Lung (tissue), 12 donors: Measurements from ENCODE around the gene ASIC2. TPM values are rescaled to one million over a fixed set of nuclear protein-coding genes. Genes with fewer than 3 reads are reported as not detected.

Experiments used
- ATAC-seq: fragments of 200-7000 bp; cut with Tn5 transposase; one replicate; pipeline ENCODE4 v1.9.1; 2020; ENCODE audit warnings: moderate number of reproducible peaks; ENCODE audit not compliant: insufficient read depth, low FRiP score
- DNase-seq, 3 donors: peaks; one replicate each; pipeline ENCODE4 v3.0.0-alpha.2; 2013 to 2017
- H3K27ac ChIP-seq, 2 donors: one replicate each; pipeline ENCODE4 v1.5.1; 2013; ENCODE audit warnings: mild to moderate bottlenecking in 2 of 2, moderate library complexity in 2 of 2, control low read depth in 1 of 2, inconsistent platforms in 1 of 2, low read depth in 1 of 2, low read length in 1 of 2
- H3K27me3 ChIP-seq, 3 donors: one replicate each; pipeline ENCODE4 v1.5.1; 2013; ENCODE audit warnings: low read length in 2 of 3; ENCODE audit not compliant: control insufficient read depth in 3 of 3, insufficient read depth in 3 of 3
- H3K36me3 ChIP-seq, 4 donors: one replicate each; pipeline ENCODE4 v1.5.1; 2013; ENCODE audit warnings: low read length in 4 of 4, mild to moderate bottlenecking in 1 of 4, moderate library complexity in 1 of 4; ENCODE audit not compliant: control insufficient read depth in 4 of 4, insufficient read depth in 4 of 4
- H3K4me1 ChIP-seq, 5 donors: one replicate each; pipeline ENCODE4 v1.5.1; 2013; ENCODE audit warnings: low read length in 5 of 5, mild to moderate bottlenecking in 2 of 5, moderate library complexity in 1 of 5; ENCODE audit not compliant: control insufficient read depth in 5 of 5, insufficient read depth in 5 of 5
- H3K4me3 ChIP-seq: one replicate; pipeline ENCODE4 v1.5.1; 2013; ENCODE audit warnings: mild to moderate bottlenecking, control low read depth, moderate library complexity
- H3K9ac ChIP-seq, 2 donors: one replicate each; pipeline ENCODE4 v1.5.1; 2013; ENCODE audit warnings: low read length in 2 of 2, control low read depth in 1 of 2; ENCODE audit not compliant: insufficient read depth in 1 of 2
- H3K9me3 ChIP-seq, 4 donors: one replicate each; pipeline ENCODE4 v1.5.1; 2013; ENCODE audit warnings: low read length in 3 of 4, mild to moderate bottlenecking in 1 of 4, moderate library complexity in 1 of 4; ENCODE audit not compliant: control insufficient read depth in 4 of 4, insufficient read depth in 3 of 4
- CTCF ChIP-seq: IDR thresholded peaks from 2 replicates; pipeline ENCODE4 v1.5.1; 2012; ENCODE audit warnings: mild to moderate bottlenecking; ENCODE audit errors: control extremely low read depth, extremely low read depth
- WGBS, 2 donors: extraction: QIAGEN DNeasy Blood & Tissue Kit; methylation state at CpG; one replicate each; pipeline ENCODE4 v1.1.7; 2013; 5-methylcytosine and 5-hydroxymethylcytosine counted together
- polyA plus RNA-seq, 2 donors: library from polyadenylated mRNA; stranded (reverse); fragments of 200-250 nt; gene quantifications; one replicate each; pipeline ENCODE4 v1.2.1, GENCODE V29; 2013
- total RNA-seq, 2 donors: library from RNA; depleted of rRNA in 1 of 2; stranded (reverse); fragments of >200 nt in 1 of 2; gene quantifications; one replicate each; pipeline ENCODE4 v1.2.1, GENCODE V29; 2014 to 2021
- donor health status: control.
- donor health status: control.
- donor health status: Bipolar disorder and iron deficiency.
- donor health status: healthy.
- donor health status: DM: yes; HTN: yes; CAD: no.

Gene ASIC2
- total and polyA plus RNA-seq, 4 donors = 0.03 to 0.28 (median 0.14) TPM; not detected in 1

DNA sequence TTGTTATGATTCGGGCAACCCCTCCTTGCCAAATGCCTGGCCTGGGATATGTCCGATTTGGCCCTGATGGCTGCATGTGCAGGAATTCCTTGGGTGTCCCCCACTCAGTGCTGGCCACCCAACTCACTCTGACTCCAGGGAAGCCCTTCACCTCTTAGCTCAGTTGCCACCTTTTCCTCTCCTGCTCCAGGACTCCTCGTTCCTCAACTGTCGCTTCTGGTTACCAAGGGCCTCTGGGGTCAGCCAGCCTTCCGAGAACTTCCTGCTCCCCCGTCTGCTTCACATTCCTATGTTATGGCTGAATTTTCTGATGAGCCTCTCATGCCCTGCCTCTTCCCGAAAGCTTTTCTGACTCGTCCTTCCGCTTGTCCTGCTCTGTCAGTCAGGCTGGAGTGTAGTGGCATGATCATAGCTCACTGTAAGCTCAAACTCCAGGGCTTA, 237.9 kb downstream of the ASIC2 start:
- Histone ChIP-seq H3K9ac (no peak overlapping the region), H3K27me3 (peaks cover 0 to 10% (median 0%) of the 10 kb centered on the region in 3 donors), H3K4me1 (peaks cover 0 to 11% (median 0%) of the 10 kb centered on the region in 5 donors), H3K36me3 (no peaks in the 10 kb centered on the region), H3K4me3 (no peak overlapping the region), H3K27ac (no peak overlapping the region), H3K9me3 (no peaks in the 10 kb centered on the region)
- 58 to 60% methylated on average over 9 of the region's 9 CpGs for WGBS, 2 donors
- TF ChIP-seq CTCF = no peak
- ATAC-seq (no peak), DNase-seq (no peak)

DNA sequence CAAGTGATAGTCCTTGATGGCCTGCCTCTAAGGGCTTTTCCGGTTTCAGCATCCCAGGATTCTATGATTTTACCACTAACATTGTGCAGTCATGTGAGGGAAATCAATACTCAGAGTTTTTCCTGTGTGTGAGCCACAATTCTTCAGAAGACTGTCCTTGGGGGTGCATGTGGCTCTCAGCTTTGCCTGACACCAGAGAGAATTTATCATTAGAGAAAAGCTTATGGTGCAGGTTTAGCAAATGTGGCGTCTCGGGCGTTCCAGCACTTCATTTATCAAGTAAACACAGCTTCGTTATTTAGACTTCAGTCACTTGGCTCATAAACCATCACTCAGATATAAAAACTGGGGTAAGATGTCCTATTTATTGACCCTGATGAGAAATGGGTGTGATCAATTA, 238.7 kb downstream of the ASIC2 start:
- TF ChIP-seq CTCF = no peak
- Histone ChIP-seq H3K36me3 (no peaks in the 10 kb centered on the region), H3K4me3 (no peak overlapping the region), H3K4me1 (peaks cover 0 to 14% (median 0%) of the 10 kb centered on the region in 5 donors), H3K9me3 (no peaks in the 10 kb centered on the region), H3K27ac (no peak overlapping the region), H3K27me3 (peaks cover 0 to 10% (median 0%) of the 10 kb centered on the region in 3 donors), H3K9ac (no peak overlapping the region)
- DNase-seq = no peak
- WGBS, 2 donors = 59 to 79% methylated on average over 5 of the region's 5 CpGs
- no peak for ATAC-seq

DNA sequence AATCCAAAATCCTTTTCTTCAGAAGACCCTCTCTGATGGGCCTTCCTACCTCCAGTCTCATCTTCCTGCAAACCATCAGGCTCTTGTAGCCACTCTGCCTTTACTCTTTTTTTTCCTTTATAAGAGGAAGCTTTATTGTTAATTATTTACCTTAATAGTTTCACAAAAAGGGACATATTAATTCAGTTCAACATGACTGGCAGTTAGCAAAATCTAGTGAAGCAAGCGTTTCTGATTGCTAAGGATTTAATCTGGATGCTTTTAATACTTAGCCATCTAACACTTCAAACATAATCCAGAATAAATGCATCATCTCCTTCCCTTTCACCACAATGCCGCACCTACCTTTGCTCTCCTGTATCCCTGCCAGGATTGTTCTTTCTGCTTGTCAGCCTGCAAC, 239.4 kb downstream of the ASIC2 start:
- Histone ChIP-seq H3K4me1 (peaks cover 0 to 14% (median 0%) of the 10 kb centered on the region in 5 donors), H3K9me3 (no peaks in the 10 kb centered on the region), H3K27me3 (peaks cover 0 to 10% (median 0%) of the 10 kb centered on the region in 3 donors), H3K27ac (no peak overlapping the region), H3K36me3 (no peaks in the 10 kb centered on the region), H3K9ac (no peak overlapping the region), H3K4me3 (no peak overlapping the region)
- WGBS, 2 donors = 74 to 86% methylated on average over 2 of the region's 2 CpGs
- DNase-seq (no peak), ATAC-seq (no peak)
- no peak for TF ChIP-seq CTCF

- peaks cover 0 to 14% (median 0%) of the 10 kb centered on the region in 5 donors for H3K4me1 ChIP-seq
- DNase-seq (no peak), ATAC-seq (no peak)
- H3K9ac ChIP-seq = no peak overlapping the region
- TF ChIP-seq CTCF = no peak
- WGBS, 2 donors = 95 to 96% methylated on average over 4 of the region's 4 CpGs
- no peaks in the 10 kb centered on the region for H3K9me3 ChIP-seq
- H3K36me3 ChIP-seq = no peaks in the 10 kb centered on the region
- H3K4me3 ChIP-seq = no peak overlapping the region
- peaks cover 0 to 10% (median 0%) of the 10 kb centered on the region in 3 donors for H3K27me3 ChIP-seq
- H3K27ac ChIP-seq = no peak overlapping the region
Observed at GRCh38 chr17:33052856-33053255, 240.2 kb downstream of the ASIC2 start.
